ENCODE results near the gene OAS2. TPM values are rescaled to one million over a fixed set of nuclear protein-coding genes. Genes with fewer than 3 reads are reported as not detected.
A peak's percentile ranks its signal among the peaks of the same experiment; 100 is the strongest.

OAS2 gene
- total and polyA plus RNA-seq, 10 of the 15 experiments (the other 5 are each of a cell fraction or from before 2014, with no cell fraction given), result 32.4 to 290 (median 90.2) TPM

- no peak for TF ChIP-seq EZH2 (IDR thresholded peaks at IDR 0.05; ENCODE audit: borderline replicate concordance, control insufficient read depth, low read depth, low read length)
- TF ChIP-seq ZZZ3 (IDR thresholded peaks at IDR 0.05; ENCODE audit: control insufficient read depth, insufficient read length, low read depth), result no peak
- no peak for TF ChIP-seq SMAD5 (IDR thresholded peaks at IDR 0.05; ENCODE audit: low read depth)
- no peak for TF ChIP-seq SUZ12 (IDR thresholded peaks at IDR 0.05; ENCODE audit: unreplicated experiment)
- TF ChIP-seq ZNF207 (IDR thresholded peaks at IDR 0.05; ENCODE audit: borderline replicate concordance), result no peak
- TF ChIP-seq BHLHE40 (IDR thresholded peaks at IDR 0.05; ENCODE audit: borderline replicate concordance in 1 of 2, low read depth in 2 of 2, low read length in 1 of 2), result peak; percentile 51 to 81; a peak in 3 of 4 replicates
- TF ChIP-seq IKZF2 (IDR thresholded peaks at IDR 0.05), result no peak; a peak in 1 of 4 replicates
- TF ChIP-seq PAX5 (IDR thresholded peaks at IDR 0.05; ENCODE audit: borderline replicate concordance, low read depth, low read length), result 0 out of 2 replicates have a peak, but pooled peaks have one; percentile 25
- no peak for TF ChIP-seq ZNF384 (IDR thresholded peaks at IDR 0.05; ENCODE audit: borderline replicate concordance, low read depth, low read length)
- no peak for TF ChIP-seq BRCA1 (IDR thresholded peaks at IDR 0.05; ENCODE audit: low read depth, low read length)
- no peak for TF ChIP-seq USF2 (IDR thresholded peaks at IDR 0.05; ENCODE audit: borderline replicate concordance, low read depth, low read length)
- no peak for TF ChIP-seq ZNF687 (IDR thresholded peaks at IDR 0.05)
- TF ChIP-seq ELK1 (IDR thresholded peaks at IDR 0.05; ENCODE audit: low read depth, low read length), result no peak
- TF ChIP-seq HDAC2 (IDR thresholded peaks at IDR 0.05), result no peak
- no peak for TF ChIP-seq E2F4 (IDR thresholded peaks at IDR 0.05; ENCODE audit: low read depth, low read length)
- peak in 1 of 2 experiments; percentile 20; a peak in 1 of 4 replicates for TF ChIP-seq EP300 (IDR thresholded peaks at IDR 0.05; ENCODE audit: borderline replicate concordance in 1 of 2, control insufficient read depth in 1 of 2, low read depth in 2 of 2, low read length in 2 of 2)
- TF ChIP-seq SMARCA5 (IDR thresholded peaks at IDR 0.05), result no peak
- TF ChIP-seq ZBTB33 (IDR thresholded peaks at IDR 0.05), result no peak
- TF ChIP-seq TBL1XR1 (IDR thresholded peaks at IDR 0.05; ENCODE audit: low read depth, low read length), result no peak
- TF ChIP-seq ZBED1 (IDR thresholded peaks at IDR 0.05; ENCODE audit: borderline replicate concordance), result no peak
- TF ChIP-seq BCL11A (IDR thresholded peaks at IDR 0.05; ENCODE audit: low read depth, low read length), result peak; percentile 50; the same call in 1 of the 2 replicates
Measured at GRCh38 chr12:112998987-112999767, 20.9 kb downstream of the OAS2 start (continued).
